ENCODE results near the gene TPI1.

GRCh38 chr12:6845395-6845794, 21.9 kb upstream of the TPI1 start:
- TF ChIP-seq, protein P1, sequence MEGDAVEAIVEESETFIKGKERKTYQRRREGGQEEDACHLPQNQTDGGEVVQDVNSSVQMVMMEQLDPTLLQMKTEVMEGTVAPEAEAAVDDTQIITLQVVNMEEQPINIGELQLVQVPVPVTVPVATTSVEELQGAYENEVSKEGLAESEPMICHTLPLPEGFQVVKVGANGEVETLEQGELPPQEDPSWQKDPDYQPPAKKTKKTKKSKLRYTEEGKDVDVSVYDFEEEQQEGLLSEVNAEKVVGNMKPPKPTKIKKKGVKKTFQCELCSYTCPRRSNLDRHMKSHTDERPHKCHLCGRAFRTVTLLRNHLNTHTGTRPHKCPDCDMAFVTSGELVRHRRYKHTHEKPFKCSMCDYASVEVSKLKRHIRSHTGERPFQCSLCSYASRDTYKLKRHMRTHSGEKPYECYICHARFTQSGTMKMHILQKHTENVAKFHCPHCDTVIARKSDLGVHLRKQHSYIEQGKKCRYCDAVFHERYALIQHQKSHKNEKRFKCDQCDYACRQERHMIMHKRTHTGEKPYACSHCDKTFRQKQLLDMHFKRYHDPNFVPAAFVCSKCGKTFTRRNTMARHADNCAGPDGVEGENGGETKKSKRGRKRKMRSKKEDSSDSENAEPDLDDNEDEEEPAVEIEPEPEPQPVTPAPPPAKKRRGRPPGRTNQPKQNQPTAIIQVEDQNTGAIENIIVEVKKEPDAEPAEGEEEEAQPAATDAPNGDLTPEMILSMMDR (IDR thresholded peaks at IDR 0.05) = no peak
- no peak for TF ChIP-seq POLR2A (IDR thresholded peaks at IDR 0.05)
- no peak for TF ChIP-seq EP300 (IDR thresholded peaks at IDR 0.05)
